ENCODE data around the gene PADI2. TPM values are rescaled to one million over a fixed set of nuclear protein-coding genes. Genes with fewer than 3 reads are reported as not detected.
A peak's percentile ranks its signal among the peaks of the same experiment; 100 is the strongest.

The PADI2 gene
- total RNA-seq (14.2 and 15.2 TPM in 2 replicates), polyA plus RNA-seq (0.25 and 0.27 TPM in 2 replicates), polyA minus RNA-seq (0.51 and 0.57 TPM in 2 replicates)
- total RNA-seq (2013): 1.9 TPM

GRCh38 chr1:17119076-17119772, at the start of gene PADI2:
Gene PADI2 (minus strand): TSS chr1:17119451. CDS start chr1:17119371, 80 bp downstream.
- WGBS (ENCODE audit: insufficient coverage): under 1% methylated on average over 58 of the region's 58 CpGs
- POLR2A ChIA-PET: no interaction called here

More at GRCh38 chr1:17119076-17119772, at the start of gene PADI2:
- Mint-ChIP-seq H3K4me1 (peaks cover 30% of the 10 kb centered on the region), H3K27me3 (peaks cover 10% of the 10 kb centered on the region), H3K4me3 (peak within 1 kb of the TSS; percentile 83), H3K9me3 (ENCODE audit: insufficient read depth) (no peaks in the 10 kb centered on the region), H3K27ac (peak within 1 kb of the TSS; percentile 32)
- Histone ChIP-seq H3K4me1 (ENCODE audit: control insufficient read depth in 2 of 2, insufficient read depth in 2 of 2, low read length in 2 of 2) (peaks cover 19% of the 10 kb centered on the region in 2 donors), H3K36me3 (replicated peaks in 1 of 2; ENCODE audit: control extremely low read depth in 1 of 2, control insufficient read depth in 1 of 2, extremely low read depth in 1 of 2, insufficient read depth in 2 of 2, low read length in 1 of 2) (no peaks in the 10 kb centered on the region), H3K27ac (ENCODE audit: low read length in 2 of 2) (no peak within 1 kb of the TSS), H4K20me1 (ENCODE audit: control insufficient read depth, insufficient read depth, low read length, poor library complexity, severe bottlenecking) (no peaks in the 10 kb centered on the region), H3K9me3 (ENCODE audit: control extremely low read depth in 1 of 3, control insufficient read depth in 2 of 3, insufficient read depth in 1 of 3, low read length in 2 of 3) (no peaks in the 10 kb centered on the region), H3K4me2 (replicated peaks; ENCODE audit: low read depth, low read length, poor library complexity, severe bottlenecking) (peak within 1 kb of the TSS; percentile 90), H3K27me3 (replicated peaks in 1 of 4; ENCODE audit: control extremely low read depth in 1 of 4, control insufficient read depth in 3 of 4, insufficient read depth in 4 of 4, low read length in 3 of 4) (peaks cover 0 to 16% (median 6%) of the 10 kb centered on the region in 4 experiments), H3K79me2 (ENCODE audit: control insufficient read depth, insufficient read depth, low read length) (no peaks in the 10 kb centered on the region), H3K9ac (ENCODE audit: low read length) (peak within 1 kb of the TSS; percentile 62), H2AFZ (ENCODE audit: insufficient read depth, low read depth, low read length, poor library complexity, severe bottlenecking) (peak within 1 kb of the TSS; percentile 65), H3K4me3 (ENCODE audit: control extremely low read depth in 1 of 5, extremely low read depth in 1 of 5, insufficient read depth in 1 of 5, low read depth in 2 of 5, low read length in 4 of 5) (peak within 1 kb of the TSS; percentile 27 to 64 (median 44))
- TF ChIP-seq EZH2 (IDR thresholded peaks at IDR 0.05; ENCODE audit: borderline replicate concordance, insufficient read depth, low read depth, low read length, poor library complexity, severe bottlenecking): no peak
- TF ChIP-seq, protein P1, sequence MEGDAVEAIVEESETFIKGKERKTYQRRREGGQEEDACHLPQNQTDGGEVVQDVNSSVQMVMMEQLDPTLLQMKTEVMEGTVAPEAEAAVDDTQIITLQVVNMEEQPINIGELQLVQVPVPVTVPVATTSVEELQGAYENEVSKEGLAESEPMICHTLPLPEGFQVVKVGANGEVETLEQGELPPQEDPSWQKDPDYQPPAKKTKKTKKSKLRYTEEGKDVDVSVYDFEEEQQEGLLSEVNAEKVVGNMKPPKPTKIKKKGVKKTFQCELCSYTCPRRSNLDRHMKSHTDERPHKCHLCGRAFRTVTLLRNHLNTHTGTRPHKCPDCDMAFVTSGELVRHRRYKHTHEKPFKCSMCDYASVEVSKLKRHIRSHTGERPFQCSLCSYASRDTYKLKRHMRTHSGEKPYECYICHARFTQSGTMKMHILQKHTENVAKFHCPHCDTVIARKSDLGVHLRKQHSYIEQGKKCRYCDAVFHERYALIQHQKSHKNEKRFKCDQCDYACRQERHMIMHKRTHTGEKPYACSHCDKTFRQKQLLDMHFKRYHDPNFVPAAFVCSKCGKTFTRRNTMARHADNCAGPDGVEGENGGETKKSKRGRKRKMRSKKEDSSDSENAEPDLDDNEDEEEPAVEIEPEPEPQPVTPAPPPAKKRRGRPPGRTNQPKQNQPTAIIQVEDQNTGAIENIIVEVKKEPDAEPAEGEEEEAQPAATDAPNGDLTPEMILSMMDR (IDR thresholded peaks at IDR 0.05): no peak
- CTCF ChIA-PET: interaction anchor here (0.6 to 10.2 kb wide), 4 partner anchors 8 to 118 kb away, joined by 3 to 373 read pairs (median 5); no protein-coding TSS in a partner anchor
- ATAC-seq (ENCODE audit: low read depth) (peak; percentile 87), DNase-seq (peak; percentile 77)
- intact Hi-C loops (cut with micrococcal nuclease): loop anchor here (2.0 kb wide), 1 partner anchor 64 kb away; the partner anchor contains the start of gene SDHB

All from B cell (primary cell).